ENCODE data around the gene CCND3.

DNA sequence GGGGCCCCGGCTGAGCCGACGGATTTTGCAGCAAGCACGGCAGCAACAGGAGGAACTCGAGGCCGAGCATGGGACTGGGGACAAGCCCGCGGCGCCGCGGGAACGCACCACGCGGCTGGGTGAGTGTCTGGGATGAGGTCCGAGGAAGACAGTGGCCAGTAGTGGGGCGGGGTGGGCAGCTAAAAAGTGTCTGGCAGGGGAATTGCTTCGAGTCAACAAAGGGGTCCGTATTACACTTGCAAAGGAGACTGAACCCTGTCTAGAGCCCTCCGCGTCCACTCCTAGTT is 20.0 kb downstream of the CCND3 start:
- TF ChIP-seq, protein P1, sequence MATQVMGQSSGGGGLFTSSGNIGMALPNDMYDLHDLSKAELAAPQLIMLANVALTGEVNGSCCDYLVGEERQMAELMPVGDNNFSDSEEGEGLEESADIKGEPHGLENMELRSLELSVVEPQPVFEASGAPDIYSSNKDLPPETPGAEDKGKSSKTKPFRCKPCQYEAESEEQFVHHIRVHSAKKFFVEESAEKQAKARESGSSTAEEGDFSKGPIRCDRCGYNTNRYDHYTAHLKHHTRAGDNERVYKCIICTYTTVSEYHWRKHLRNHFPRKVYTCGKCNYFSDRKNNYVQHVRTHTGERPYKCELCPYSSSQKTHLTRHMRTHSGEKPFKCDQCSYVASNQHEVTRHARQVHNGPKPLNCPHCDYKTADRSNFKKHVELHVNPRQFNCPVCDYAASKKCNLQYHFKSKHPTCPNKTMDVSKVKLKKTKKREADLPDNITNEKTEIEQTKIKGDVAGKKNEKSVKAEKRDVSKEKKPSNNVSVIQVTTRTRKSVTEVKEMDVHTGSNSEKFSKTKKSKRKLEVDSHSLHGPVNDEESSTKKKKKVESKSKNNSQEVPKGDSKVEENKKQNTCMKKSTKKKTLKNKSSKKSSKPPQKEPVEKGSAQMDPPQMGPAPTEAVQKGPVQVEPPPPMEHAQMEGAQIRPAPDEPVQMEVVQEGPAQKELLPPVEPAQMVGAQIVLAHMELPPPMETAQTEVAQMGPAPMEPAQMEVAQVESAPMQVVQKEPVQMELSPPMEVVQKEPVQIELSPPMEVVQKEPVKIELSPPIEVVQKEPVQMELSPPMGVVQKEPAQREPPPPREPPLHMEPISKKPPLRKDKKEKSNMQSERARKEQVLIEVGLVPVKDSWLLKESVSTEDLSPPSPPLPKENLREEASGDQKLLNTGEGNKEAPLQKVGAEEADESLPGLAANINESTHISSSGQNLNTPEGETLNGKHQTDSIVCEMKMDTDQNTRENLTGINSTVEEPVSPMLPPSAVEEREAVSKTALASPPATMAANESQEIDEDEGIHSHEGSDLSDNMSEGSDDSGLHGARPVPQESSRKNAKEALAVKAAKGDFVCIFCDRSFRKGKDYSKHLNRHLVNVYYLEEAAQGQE (IDR thresholded peaks at IDR 0.05; ENCODE audit: low read depth, low read length): no peak
- TF ChIP-seq ZNF274 (IDR thresholded peaks at IDR 0.05; ENCODE audit: insufficient read depth, insufficient read length) (no peak), CHD2 (IDR thresholded peaks at IDR 0.05; ENCODE audit: borderline replicate concordance, low read depth, low read length) (no peak)

All from GM12878 (cell line).